ENCODE results near the gene MYH14. TPM values are rescaled to one million over a fixed set of nuclear protein-coding genes. Genes with fewer than 3 reads are reported as not detected.
A peak's percentile ranks its signal among the peaks of the same experiment; 100 is the strongest.

MYH14 gene
- total and polyA plus RNA-seq, 10 of the 15 experiments (the other 5 are each of a cell fraction or from before 2014, with no cell fraction given) = 0.06 to 0.69 (median 0.15) TPM; not detected in 4

GRCh38 chr19:50325310-50326100 lies 122.1 kb downstream of the MYH14 start (continued):
- no peak for TF ChIP-seq RELB (IDR thresholded peaks at IDR 0.05; ENCODE audit: low read depth)
- TF ChIP-seq RFX5 (IDR thresholded peaks at IDR 0.05; ENCODE audit: low read depth, low read length) = no peak
- 0 out of 2 replicates have a peak, but pooled peaks have one; percentile 20 for TF ChIP-seq DPF2 (IDR thresholded peaks at IDR 0.05)
- no peak for TF ChIP-seq ZBTB11 (CRISPR knock-in tag; IDR thresholded peaks at IDR 0.05)
- TF ChIP-seq HDGF (IDR thresholded peaks at IDR 0.05) = no peak
- no peak for TF ChIP-seq CUX1 (IDR thresholded peaks at IDR 0.05; ENCODE audit: insufficient replicate concordance, low read depth, low read length)
- no peak for TF ChIP-seq ZNF687 (IDR thresholded peaks at IDR 0.05)
- TF ChIP-seq RBBP5 (conservative IDR thresholded peaks at IDR 0.05) = no peak
- no peak for TF ChIP-seq TBL1XR1 (IDR thresholded peaks at IDR 0.05; ENCODE audit: low read depth, low read length)
- no peak for TF ChIP-seq ATF3 (IDR thresholded peaks at IDR 0.05; ENCODE audit: borderline replicate concordance, extremely low read depth, low read depth, low read length)
- TF ChIP-seq GABPA (IDR thresholded peaks at IDR 0.05; ENCODE audit: low read depth) = no peak
- no peak for TF ChIP-seq TAF1 (IDR thresholded peaks at IDR 0.05; ENCODE audit: borderline replicate concordance, low read depth, low read length)
- TF ChIP-seq FOXM1 (IDR thresholded peaks at IDR 0.05; ENCODE audit: low read depth, low read length) = no peak
- TF ChIP-seq LARP7 (IDR thresholded peaks at IDR 0.05) = 0 out of 2 replicates have a peak, but pooled peaks have one; percentile 19

Measured in GM12878 (cell line).